Lower leg skin (tissue), 3 donors: Measurements from ENCODE around the gene ARL6IP6.

Source experiments
- CTCF ChIP-seq, 3 donors: fragments of 450-650 bp; IDR thresholded peaks; one replicate each; pipeline ENCODE4 v1.5.1; 2016; ENCODE audit warnings: antibody characterized with exemption in 3 of 3, mild to moderate bottlenecking in 3 of 3, moderate library complexity in 2 of 3
- POLR2A ChIP-seq, 2 donors: fragments of 450-650 bp; IDR thresholded peaks; one replicate each; pipeline ENCODE4 v1.6.1; 2016 to 2017; ENCODE audit warnings: antibody characterized with exemption in 2 of 2, mild to moderate bottlenecking in 1 of 2, moderate library complexity in 1 of 2

DNA sequence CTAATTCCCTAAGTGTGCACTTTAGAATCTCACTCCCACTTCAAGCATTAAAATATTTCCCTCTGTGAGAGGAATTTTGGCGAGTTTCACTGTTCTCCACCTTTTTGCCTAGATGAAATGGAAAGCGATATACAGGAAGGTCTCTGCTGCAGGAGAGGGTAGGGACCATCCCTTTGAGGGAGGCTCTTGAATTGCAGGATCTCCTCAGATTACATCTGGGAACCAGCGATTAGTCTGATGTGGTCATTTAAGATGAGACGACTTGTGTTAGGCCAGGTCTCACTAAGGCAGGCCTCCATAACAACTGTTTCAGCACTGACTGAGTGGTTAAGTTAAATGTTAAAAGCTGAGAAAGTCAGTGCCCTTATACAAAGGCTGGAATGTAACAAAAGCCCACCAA is 74.6 kb downstream of the ARL6IP6 start:
- TF ChIP-seq CTCF (IDR thresholded peaks at IDR 0.05) (no peak), POLR2A (IDR thresholded peaks at IDR 0.05) (no peak)
